ENCODE measurements around the gene TUBA3E. TPM values are rescaled to one million over a fixed set of nuclear protein-coding genes. Genes with fewer than 3 reads are reported as not detected.
A peak's percentile ranks its signal among the peaks of the same experiment; 100 is the strongest.
"Not testable (repeated sequence)": the region's sequence is repeated elsewhere in the genome, so short reads cannot be mapped to it uniquely, and the experiment has no call there.

Gene TUBA3E
- total RNA-seq, 2 experiments from 2014 or later: not detected

DNA sequence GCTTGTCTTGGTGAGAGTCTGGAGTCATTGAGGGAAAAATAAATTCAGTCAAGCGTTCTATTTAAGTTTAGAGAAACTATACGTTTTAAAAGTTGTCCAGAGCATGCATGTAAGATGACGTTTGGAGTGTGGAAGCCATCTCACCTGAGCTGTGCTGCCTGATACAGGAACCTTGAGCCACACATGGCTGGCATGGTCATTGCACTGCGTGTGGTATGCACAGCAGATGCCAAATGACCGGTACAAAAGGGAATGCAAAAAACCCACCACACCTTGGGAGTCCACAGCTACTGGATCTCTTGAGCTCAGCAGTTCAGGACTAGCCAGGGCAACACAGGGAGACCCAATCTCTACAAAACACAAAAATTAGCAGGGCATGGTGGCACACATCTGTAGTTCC is 11.8 kb downstream of the TUBA3E start:
- H3K4me3 Mint-ChIP-seq: no peak overlapping the region
- peaks cover 30% of the 10 kb centered on the region for H3K4me1 Mint-ChIP-seq
- DNase-seq: no peak
- H3K27ac Mint-ChIP-seq: no peak overlapping the region
- ChIA-PET POLR2A (interaction anchor here (1.0 kb wide), 2 partner anchors 156 to 236 kb away, joined by 4 read pairs; partner anchors contain the start of gene IMP4), CTCF (no interaction called here)
- H3K9me3 Mint-ChIP-seq: no peaks in the 10 kb centered on the region
- no peaks in the 10 kb centered on the region for H3K27me3 Mint-ChIP-seq
- peaks cover 15% of the 10 kb centered on the region for H3K36me3 Mint-ChIP-seq (ENCODE audit: low read depth)

DNA sequence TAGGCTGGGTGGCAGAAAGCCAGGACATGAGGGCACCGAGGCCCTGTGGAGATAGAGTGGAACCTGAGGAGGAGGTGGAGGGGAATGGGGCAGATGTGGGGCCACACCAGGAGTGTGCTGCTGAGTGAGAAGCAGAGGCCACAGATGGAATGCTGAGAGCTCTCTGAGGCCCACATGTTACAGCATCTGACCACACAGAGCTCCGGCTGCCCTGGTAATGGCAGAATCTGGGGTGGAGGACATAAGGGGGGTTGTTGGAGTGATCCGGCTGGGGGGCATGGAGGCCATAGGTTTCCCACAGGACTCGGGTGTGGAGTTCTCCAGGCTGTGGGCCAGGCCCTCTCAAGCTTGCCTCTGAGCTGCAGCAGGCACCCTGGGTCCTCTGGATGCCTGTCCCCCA is 12.3 kb downstream of the TUBA3E start:
- peak overlapping the region; percentile 21 for H3K27ac Mint-ChIP-seq
- H3K27me3 Mint-ChIP-seq: no peaks in the 10 kb centered on the region
- peaks cover 28% of the 10 kb centered on the region for H3K4me1 Mint-ChIP-seq
- H3K9me3 Mint-ChIP-seq: no peaks in the 10 kb centered on the region
- DNase-seq: no peak
- ChIA-PET CTCF (no interaction called here), POLR2A (interaction anchor here (1.0 kb wide), 1 partner anchor 235 kb away, joined by 4 read pairs; no protein-coding TSS in a partner anchor)
- H3K4me3 Mint-ChIP-seq: no peak overlapping the region
- peaks cover 13% of the 10 kb centered on the region for H3K36me3 Mint-ChIP-seq (ENCODE audit: low read depth)

DNA sequence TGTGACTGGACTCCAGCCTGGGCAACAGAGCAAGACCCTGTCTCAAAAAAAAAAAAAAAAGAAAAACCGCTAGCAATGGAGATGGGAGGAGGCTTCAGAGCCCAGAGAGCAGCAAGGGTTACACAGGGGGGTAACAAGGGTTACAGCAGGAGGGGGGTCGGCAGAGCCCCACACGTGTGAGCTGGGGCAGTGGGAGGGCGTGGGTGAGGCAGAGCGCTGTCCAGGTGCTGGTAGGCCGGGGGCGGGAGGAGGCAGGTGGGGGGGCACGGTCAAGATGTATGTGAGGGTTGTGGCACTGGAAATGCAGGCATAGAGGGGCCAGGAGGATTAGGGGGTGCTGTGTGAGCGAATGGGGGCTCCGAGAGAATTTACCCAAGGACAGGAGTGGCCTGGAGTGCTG is 12.8 kb downstream of the TUBA3E start:
- H3K9me3 Mint-ChIP-seq: no peaks in the 10 kb centered on the region
- ChIA-PET CTCF (no interaction called here), POLR2A (interaction anchor here (1.0 kb wide), 1 partner anchor 235 kb away, joined by 4 read pairs; no protein-coding TSS in a partner anchor)
- H3K27me3 Mint-ChIP-seq: no peaks in the 10 kb centered on the region
- H3K4me3 Mint-ChIP-seq: no peak overlapping the region
- H3K36me3 Mint-ChIP-seq (ENCODE audit: low read depth): peaks cover 12% of the 10 kb centered on the region
- peak overlapping the region; percentile 21 for H3K27ac Mint-ChIP-seq
- H3K4me1 Mint-ChIP-seq: peaks cover 30% of the 10 kb centered on the region
- no peak for DNase-seq

DNA sequence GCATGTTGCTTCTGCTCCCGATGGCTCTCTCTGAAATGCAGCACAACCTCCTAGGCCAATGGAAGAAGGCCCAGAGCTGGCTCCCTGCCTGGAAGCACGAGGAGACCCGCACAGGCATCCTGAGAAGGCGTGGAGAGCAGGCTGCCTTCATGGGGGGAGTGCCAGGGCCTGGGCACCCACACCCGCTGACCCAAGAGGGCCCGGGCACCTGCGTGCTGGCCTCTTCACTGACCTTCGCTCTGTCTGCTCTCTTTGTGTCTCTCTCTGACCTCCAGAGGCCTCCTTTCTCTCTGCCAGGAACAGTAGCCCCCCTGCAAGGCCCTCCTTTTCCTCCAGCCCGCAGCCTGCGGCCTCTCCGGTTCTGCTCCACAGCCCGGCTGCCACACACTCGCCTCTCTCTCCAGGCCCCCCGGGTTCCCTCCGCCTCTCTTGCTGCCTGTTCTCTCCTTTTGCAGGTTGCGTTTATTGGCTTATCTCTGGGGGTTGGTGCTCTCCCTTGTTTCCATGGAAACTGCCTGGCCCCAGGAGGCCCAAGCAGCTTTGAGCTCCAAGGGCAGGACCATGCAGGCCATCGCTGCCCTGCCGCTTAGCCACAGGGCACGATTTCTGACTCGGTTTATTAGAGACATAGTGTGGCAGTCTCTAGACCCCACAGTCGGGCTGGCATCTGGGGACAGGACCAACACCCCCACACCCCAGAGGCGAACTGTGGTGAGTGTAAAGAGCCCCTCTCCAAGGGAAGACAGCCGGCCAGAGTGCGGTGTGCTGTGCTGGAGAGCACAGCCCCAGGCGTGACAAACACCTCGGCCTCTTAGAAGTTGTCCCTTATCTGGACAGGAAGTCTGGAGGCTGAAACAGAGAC is 14.5 kb downstream of the TUBA3E start:
- no peaks in the 10 kb centered on the region for H3K27me3 Mint-ChIP-seq
- DNase-seq: no peak
- peaks cover 11% of the 10 kb centered on the region for H3K36me3 Mint-ChIP-seq (ENCODE audit: low read depth)
- peaks cover 35% of the 10 kb centered on the region for H3K4me1 Mint-ChIP-seq
- H3K9me3 Mint-ChIP-seq: no peaks in the 10 kb centered on the region
- ChIA-PET CTCF (no interaction called here), POLR2A (interaction anchor here (1.0 to 5.0 kb wide), 2 partner anchors 153 to 159 kb away, joined by 3 to 58 read pairs; partner anchors contain the start of gene IMP4)
- H3K27ac Mint-ChIP-seq: peak overlapping the region; percentile 71
- H3K4me3 Mint-ChIP-seq: peak overlapping the region; percentile 77

DNA sequence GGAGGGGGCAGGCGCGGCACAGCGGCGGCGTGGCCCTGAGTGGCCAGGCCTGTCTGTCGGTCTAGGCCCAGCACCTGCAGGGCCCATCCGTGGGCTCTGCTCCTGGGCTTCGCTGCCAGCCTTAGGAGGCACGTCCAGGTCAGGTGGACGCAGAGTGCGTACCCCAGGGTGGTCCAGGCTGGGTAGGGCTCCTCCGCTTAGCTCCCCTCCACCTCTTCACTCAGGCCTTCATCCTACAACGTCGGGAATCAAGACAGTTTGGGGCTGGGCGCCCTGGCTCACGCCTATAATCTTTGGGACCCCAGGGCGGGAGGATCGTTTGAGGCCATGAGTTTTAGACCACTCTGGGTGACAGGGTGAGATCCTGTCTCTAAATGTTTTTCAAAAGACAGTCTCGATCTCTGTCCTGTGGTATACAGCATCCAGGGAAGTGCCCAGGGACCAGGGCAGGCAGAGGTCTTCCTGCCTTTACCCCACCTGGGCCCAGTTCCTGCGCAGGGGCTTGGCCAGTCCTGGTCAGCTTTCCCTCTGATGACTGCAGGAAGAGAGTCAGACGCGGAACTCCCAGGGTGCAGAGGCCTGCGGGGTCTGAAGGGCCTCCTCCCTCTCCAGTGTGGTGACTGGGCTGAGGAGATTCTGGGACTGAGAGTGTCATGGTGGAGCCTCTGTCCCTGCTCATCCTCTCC is 15.3 kb downstream of the TUBA3E start:
- H3K36me3 Mint-ChIP-seq (ENCODE audit: low read depth): peaks cover 14% of the 10 kb centered on the region
- H3K27me3 Mint-ChIP-seq, H3K9me3 Mint-ChIP-seq, DNase-seq: not testable (repeated sequence)
- H3K4me3 Mint-ChIP-seq: peak overlapping the region; percentile 77
- ChIA-PET CTCF (interaction anchor here (2.6 kb wide), 1 partner anchor 159 kb away, joined by 23 read pairs; the partner anchor contains the start of gene IMP4), POLR2A (interaction anchor here (0.7 to 5.0 kb wide), 3 partner anchors 10 to 190 kb away, joined by 4 to 58 read pairs (median 10); partner anchors contain the start of gene IMP4)
- H3K4me1 Mint-ChIP-seq: peaks cover 39% of the 10 kb centered on the region
- peak overlapping the region; percentile 71 for H3K27ac Mint-ChIP-seq

DNA sequence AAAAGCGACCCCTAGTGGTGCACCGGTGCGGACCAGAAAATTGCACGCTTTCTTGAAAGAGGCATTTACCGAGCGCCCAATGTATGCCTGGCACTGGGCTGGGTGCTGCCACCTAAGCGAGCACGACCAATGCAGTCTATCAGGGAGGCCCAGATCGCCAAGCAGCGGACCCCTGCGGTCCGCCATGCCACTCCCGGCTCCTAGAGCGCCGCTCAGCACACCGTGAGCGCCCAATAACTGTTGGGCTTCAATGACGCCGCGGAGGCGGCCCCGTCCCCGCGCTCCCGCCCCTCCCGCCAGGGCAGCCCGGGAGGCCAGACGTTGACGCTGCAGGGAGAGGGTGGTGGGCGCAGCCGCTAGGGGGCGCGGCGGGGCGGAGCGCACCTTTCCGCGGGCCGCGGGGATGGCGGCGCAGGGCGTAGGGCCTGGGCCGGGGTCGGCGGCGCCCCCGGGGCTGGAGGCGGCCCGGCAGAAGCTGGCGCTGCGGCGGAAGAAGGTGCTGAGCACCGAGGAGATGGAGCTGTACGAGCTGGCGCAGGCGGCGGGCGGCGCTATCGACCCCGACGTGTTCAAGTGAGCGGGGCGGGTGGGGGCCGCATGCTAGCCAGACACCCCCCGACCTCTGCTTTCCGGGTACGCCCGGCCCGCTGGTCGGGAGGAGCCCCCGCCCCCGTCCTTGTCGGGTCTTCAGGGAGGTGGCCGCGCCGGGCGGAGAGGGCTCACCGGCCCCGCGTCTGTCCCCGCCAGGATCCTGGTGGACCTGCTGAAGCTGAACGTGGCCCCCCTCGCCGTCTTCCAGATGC is 16.2 kb downstream of the TUBA3E start, which contains the start of gene MZT2B:
TSS of gene MZT2B (plus strand) at position 383 of the 803 bp plus-strand sequence. CDS start at position 404, 21 bp downstream.
- POLR2A ChIA-PET: interaction anchor here (0.6 to 5.0 kb wide), 11 partner anchors 11 to 192 kb away, joined by 3 to 58 read pairs (median 3); partner anchors contain the start of gene IMP4
- CTCF ChIA-PET: interaction anchor here (0.8 to 2.6 kb wide), 4 partner anchors 26 to 1311 kb away, joined by 3 to 23 read pairs (median 4); partner anchors contain the start of gene IMP4
- H3K9me3 Mint-ChIP-seq, H3K27me3 Mint-ChIP-seq: not testable (repeated sequence)
- Mint-ChIP-seq H3K4me3 (peak within 1 kb of the TSS; percentile 92), H3K36me3 (ENCODE audit: low read depth) (peaks cover 18% of the 10 kb centered on the region), H3K4me1 (peaks cover 43% of the 10 kb centered on the region), H3K27ac (peak within 1 kb of the TSS; percentile 93)
- DNase-seq: peak; percentile 92

DNA sequence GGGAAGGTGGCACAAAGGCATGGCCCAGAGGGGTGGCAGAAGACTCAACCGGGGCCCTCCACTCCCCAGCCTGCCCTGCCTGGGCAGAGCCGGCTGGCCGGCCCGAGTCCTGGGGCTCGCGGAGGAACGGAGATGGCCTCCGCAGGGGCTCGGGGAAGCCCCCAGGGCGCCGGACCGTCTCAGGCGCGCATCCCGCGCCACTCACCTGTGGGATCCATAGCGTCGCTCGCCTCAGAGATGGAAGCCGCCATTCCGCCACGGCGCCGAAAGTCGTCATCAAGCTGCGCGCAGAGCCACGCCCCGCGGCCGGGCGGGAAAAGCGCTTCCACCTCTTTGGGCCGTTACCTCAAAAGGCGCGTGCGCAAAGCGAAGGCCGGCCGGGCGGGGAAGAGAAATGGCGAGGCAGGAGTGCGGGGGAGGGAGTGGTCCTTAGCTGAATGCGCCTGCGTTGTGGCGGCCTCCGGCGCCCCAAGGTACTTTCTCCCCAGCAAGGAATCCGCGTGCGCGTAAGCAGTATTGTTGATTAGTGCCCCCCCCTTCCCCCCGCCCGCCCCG is 16.8 kb downstream of the TUBA3E start, which contains the start of gene SMPD4:
TSS of gene SMPD4 (minus strand) at position 278 of the 555 bp plus-strand sequence. CDS start 5,010 bp downstream, outside the sequence.
- Mint-ChIP-seq H3K27me3 (no peaks in the 10 kb centered on the region), H3K4me1 (peaks cover 44% of the 10 kb centered on the region), H3K36me3 (ENCODE audit: low read depth) (peaks cover 16% of the 10 kb centered on the region), H3K9me3 (no peaks in the 10 kb centered on the region), H3K4me3 (peak within 1 kb of the TSS; percentile 92), H3K27ac (peak within 1 kb of the TSS; percentile 93)
- POLR2A ChIA-PET: interaction anchor here (0.6 to 5.0 kb wide), 11 partner anchors 11 to 193 kb away, joined by 3 to 58 read pairs (median 3); partner anchors contain the start of gene IMP4
- CTCF ChIA-PET: interaction anchor here (0.7 to 2.6 kb wide), 7 partner anchors 12 to 1312 kb away, joined by 3 to 23 read pairs (median 4); partner anchors contain the start of genes IMP4 and PLEKHB2
- peak; percentile 96 for DNase-seq

DNA sequence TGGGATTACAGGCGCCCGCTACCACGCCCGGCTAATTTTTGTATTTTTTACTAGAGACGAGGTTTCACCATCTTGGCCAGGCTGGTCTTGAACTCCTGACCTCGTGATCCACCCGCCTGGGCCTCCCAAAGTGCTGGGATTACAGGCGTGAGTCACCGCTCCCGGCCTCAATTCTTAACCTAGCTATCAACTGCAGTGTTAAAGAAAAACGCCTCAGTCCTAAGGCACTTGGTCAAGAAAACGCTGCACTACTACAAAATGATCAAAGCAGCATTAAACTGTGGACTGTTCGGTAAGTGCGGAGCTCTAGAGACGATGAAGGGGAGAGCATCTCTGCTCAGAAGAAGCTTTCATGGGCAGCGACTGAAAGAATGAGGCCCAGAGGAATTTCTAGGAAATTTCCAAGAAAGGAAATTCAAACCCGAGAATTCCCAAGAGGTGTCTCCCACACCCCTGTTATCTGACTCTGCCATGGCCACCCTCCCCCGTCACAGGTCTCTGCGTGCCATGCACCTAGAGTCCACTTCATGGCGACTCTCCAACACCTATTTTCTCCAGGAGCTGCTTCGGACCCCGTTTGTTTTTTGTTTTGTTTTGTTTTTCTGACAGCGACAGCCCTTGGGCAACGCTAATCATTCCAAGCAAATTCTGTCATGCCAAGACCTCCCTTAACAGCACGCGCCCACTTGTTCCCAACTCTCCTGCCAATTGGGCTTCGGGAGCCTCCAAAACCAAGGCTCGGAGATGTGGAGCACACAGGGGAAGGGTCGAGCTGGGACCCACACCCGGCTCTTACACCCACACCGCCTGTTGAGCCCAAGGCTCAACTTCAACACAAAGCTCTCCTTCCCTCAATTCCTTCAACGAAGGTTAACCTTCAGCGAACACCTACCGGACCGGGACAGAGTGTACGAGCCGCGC is 17.6 kb downstream of the TUBA3E start:
- H3K9me3 Mint-ChIP-seq, H3K27me3 Mint-ChIP-seq, DNase-seq: not testable (repeated sequence)
- ChIA-PET CTCF (interaction anchor here (0.7 to 2.6 kb wide), 8 partner anchors 11 to 1312 kb away, joined by 3 to 23 read pairs (median 4); partner anchors contain the start of genes IMP4 and PLEKHB2), POLR2A (interaction anchor here (0.8 to 5.0 kb wide), 8 partner anchors 10 to 192 kb away, joined by 3 to 58 read pairs (median 6); partner anchors contain the start of gene IMP4)
- Mint-ChIP-seq H3K27ac (peak overlapping the region; percentile 93), H3K4me1 (peaks cover 45% of the 10 kb centered on the region), H3K4me3 (peak overlapping the region; percentile 92), H3K36me3 (ENCODE audit: low read depth) (peaks cover 17% of the 10 kb centered on the region)

DNA sequence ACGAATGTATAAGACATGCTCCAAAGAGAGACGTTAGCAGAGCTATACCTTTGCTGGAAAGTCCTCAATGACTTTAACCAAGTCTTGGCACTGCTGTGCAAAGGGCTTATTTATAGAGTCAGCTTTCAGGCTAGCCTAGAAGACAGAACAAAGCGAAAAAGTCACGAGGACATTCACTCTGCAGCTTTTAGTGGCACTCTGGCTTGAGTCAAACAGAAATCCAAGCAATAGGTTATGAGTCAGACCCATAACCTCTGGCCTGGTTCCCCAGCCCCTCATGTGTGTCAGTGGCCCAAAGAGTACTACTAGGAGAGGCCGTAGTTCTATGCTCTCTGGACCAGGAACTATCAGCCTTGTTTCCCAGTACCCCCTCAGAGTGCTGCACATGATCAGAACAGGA is 23.4 kb downstream of the TUBA3E start:
- H3K4me1 Mint-ChIP-seq: peaks cover 38% of the 10 kb centered on the region
- H3K27me3 Mint-ChIP-seq, POLR2A ChIA-PET, H3K9me3 Mint-ChIP-seq, H3K4me3 Mint-ChIP-seq, DNase-seq, CTCF ChIA-PET: not testable (repeated sequence)
- H3K36me3 Mint-ChIP-seq (ENCODE audit: low read depth): peaks cover 40% of the 10 kb centered on the region
- H3K27ac Mint-ChIP-seq: peak overlapping the region; percentile 21

DNA sequence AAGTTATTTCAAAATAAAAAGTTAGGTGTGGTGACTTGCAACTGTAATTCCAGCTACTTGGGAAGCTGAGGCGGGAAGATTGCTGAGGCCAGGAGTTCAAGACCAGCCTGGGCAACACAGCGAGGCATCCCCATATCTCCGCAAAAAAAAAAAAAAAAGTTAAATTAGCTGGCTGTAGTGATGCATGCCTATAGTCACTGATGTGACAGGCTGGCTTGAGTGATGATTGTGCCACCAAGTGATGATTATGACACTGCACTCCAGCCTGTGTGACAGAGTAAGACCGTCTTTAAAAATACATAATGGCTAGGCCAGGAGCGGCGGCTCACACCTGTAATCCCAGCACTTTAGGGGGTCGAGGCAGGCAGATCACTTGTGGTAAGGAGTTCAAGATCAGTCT is 28.3 kb downstream of the TUBA3E start:
- ChIA-PET CTCF (interaction anchor here (0.9 to 1.7 kb wide), 2 partner anchors 10 to 11 kb away, joined by 3 to 6 read pairs; partner anchors contain the start of gene SMPD4), POLR2A (interaction anchor here (0.7 to 2.5 kb wide), 2 partner anchors 11 to 203 kb away, joined by 4 to 18 read pairs; partner anchors contain the start of genes MZT2B and SMPD4)
- H3K9me3 Mint-ChIP-seq: no peaks in the 10 kb centered on the region
- H3K27me3 Mint-ChIP-seq: no peaks in the 10 kb centered on the region
- no peak for DNase-seq
- H3K4me1 Mint-ChIP-seq: peaks cover 42% of the 10 kb centered on the region
- peak overlapping the region; percentile 61 for H3K27ac Mint-ChIP-seq
- no peak overlapping the region for H3K4me3 Mint-ChIP-seq
- H3K36me3 Mint-ChIP-seq (ENCODE audit: low read depth): peaks cover 55% of the 10 kb centered on the region

DNA sequence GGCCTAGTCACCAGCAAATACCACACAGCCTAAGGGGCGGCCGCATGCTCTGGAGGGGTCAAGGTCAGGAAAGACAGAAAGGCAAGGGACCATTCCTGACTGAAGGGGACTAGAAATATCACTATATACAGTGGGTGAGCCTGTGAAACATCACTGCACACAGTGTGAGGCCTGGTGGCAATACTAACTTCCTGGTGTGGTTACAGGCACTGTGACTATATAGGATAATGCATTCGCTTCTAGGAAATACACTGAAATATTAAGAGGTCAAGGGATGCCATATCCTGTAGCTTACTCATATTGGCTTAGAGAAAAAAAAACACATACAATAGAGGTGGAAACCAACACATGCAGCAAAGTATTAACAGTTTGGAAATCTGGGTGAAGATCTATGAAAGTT is 29.1 kb downstream of the TUBA3E start:
- Mint-ChIP-seq H3K4me1 (peaks cover 37% of the 10 kb centered on the region), H3K27ac (peak overlapping the region; percentile 61), H3K4me3 (peak overlapping the region; percentile 4), H3K36me3 (ENCODE audit: low read depth) (peaks cover 62% of the 10 kb centered on the region)
- not testable (repeated sequence) for DNase-seq, H3K27me3 Mint-ChIP-seq, H3K9me3 Mint-ChIP-seq
- CTCF ChIA-PET: interaction anchor here (0.9 to 1.7 kb wide), 2 partner anchors 11 to 12 kb away, joined by 3 to 6 read pairs; partner anchors contain the start of gene SMPD4
- POLR2A ChIA-PET: interaction anchor here (0.7 to 2.5 kb wide), 2 partner anchors 11 to 1714 kb away, joined by 4 to 18 read pairs; partner anchors contain the start of genes MZT2B and SMPD4

Measured in activated CD4-positive, alpha-beta memory T cell treated with anti-CD3 and anti-CD28 coated beads, Interleukin-2, amount 10 ng/mL, durations not matched to agents 7 days and 5 days (primary cell).